HEK293 (cell line): Measurements from ENCODE around the gene ZNF229.

Experiments used
- GLI2 ChIP-seq: fragments of 450-650 bp; formaldehyde crosslinking; IDR thresholded peaks from 2 replicates; pipeline ENCODE4; 2017; ENCODE audit warnings: missing biosample characterization, missing genetic modification characterization, low read depth, borderline replicate concordance
- HOXA7 ChIP-seq: sonication (generic); formaldehyde crosslinking; IDR thresholded peaks from 2 replicates; pipeline ENCODE4 v1.8.1; 2022; ENCODE audit warnings: missing genetic modification reagents, borderline replicate concordance
- OVOL3 ChIP-seq: fragments of 450-650 bp; formaldehyde crosslinking; IDR thresholded peaks from 2 replicates; pipeline ENCODE4 v1.5.1; 2016; ENCODE audit warnings: missing biosample characterization, missing genetic modification characterization
- SCRT1 ChIP-seq: fragments of 450-650 bp; formaldehyde crosslinking; IDR thresholded peaks from 2 replicates; pipeline ENCODE4 v1.5.1; 2016; ENCODE audit warnings: missing biosample characterization, missing genetic modification characterization, borderline replicate concordance
- SCRT2 ChIP-seq: fragments of 450-650 bp; formaldehyde crosslinking; IDR thresholded peaks from 2 replicates; pipeline ENCODE4 v1.5.1; 2016; ENCODE audit warnings: missing biosample characterization, missing genetic modification characterization
- SETDB1 ChIP-seq: IDR thresholded peaks from one replicate; pipeline ENCODE4 v1.6.1; 2017; ENCODE audit warnings: mild to moderate bottlenecking, low read length, moderate library complexity, mixed read lengths; ENCODE audit not compliant: insufficient read length
- ZBTB6 ChIP-seq: fragments of 450-650 bp; formaldehyde crosslinking; IDR thresholded peaks from 2 replicates; pipeline ENCODE4 v1.5.1; 2017; ENCODE audit warnings: missing biosample characterization, missing genetic modification characterization
- ZNF155 ChIP-seq: fragments of 450-650 bp; formaldehyde crosslinking; IDR thresholded peaks from 2 replicates; pipeline ENCODE4 v1.5.1; 2016; ENCODE audit warnings: missing biosample characterization, missing genetic modification characterization
- ZNF18 ChIP-seq: fragments of 450-650 bp; formaldehyde crosslinking; IDR thresholded peaks from 2 replicates; pipeline ENCODE4 v1.5.1; 2016; ENCODE audit warnings: missing biosample characterization, missing genetic modification characterization
- ZNF2 ChIP-seq: fragments of 450-650 bp; formaldehyde crosslinking; IDR thresholded peaks from 2 replicates; pipeline ENCODE4 v1.5.1; 2016; ENCODE audit warnings: missing biosample characterization, missing genetic modification characterization
- ZNF24 ChIP-seq: fragments of 450-650 bp; formaldehyde crosslinking; IDR thresholded peaks from 2 replicates; pipeline ENCODE4 v1.5.1; 2016; ENCODE audit warnings: missing biosample characterization, missing genetic modification characterization
- ZNF280C ChIP-seq: fragments of 450-650 bp; formaldehyde crosslinking; IDR thresholded peaks from 2 replicates; pipeline ENCODE4 v1.5.1; 2016; ENCODE audit warnings: missing biosample characterization, missing genetic modification characterization
- ZNF341 ChIP-seq: fragments of 450-650 bp; formaldehyde crosslinking; IDR thresholded peaks from 2 replicates; pipeline ENCODE4; 2016; ENCODE audit warnings: low read depth, missing biosample characterization, missing genetic modification characterization
- ZNF350 ChIP-seq: fragments of 450-650 bp; formaldehyde crosslinking; IDR thresholded peaks from 2 replicates; pipeline ENCODE4 v1.5.0; 2017; ENCODE audit warnings: missing biosample characterization, mild to moderate bottlenecking, missing genetic modification characterization
- ZNF354C ChIP-seq: fragments of 450-650 bp; formaldehyde crosslinking; IDR thresholded peaks from 2 replicates; pipeline ENCODE4 v1.5.1; 2016; ENCODE audit warnings: missing biosample characterization, missing genetic modification characterization, low read depth, borderline replicate concordance
- ZNF404 ChIP-seq: fragments of 450-650 bp; formaldehyde crosslinking; IDR thresholded peaks from 2 replicates; pipeline ENCODE4 v1.5.1; 2017; ENCODE audit warnings: missing biosample characterization, missing genetic modification characterization
- ZNF48 ChIP-seq: fragments of 450-650 bp; formaldehyde crosslinking; IDR thresholded peaks from 2 replicates; pipeline ENCODE4 v1.5.1; 2016; ENCODE audit warnings: missing biosample characterization, missing genetic modification characterization
- ZNF518A ChIP-seq: fragments of 450-650 bp; formaldehyde crosslinking; conservative IDR thresholded peaks from 2 replicates; pipeline ENCODE4 v1.5.1; 2016; ENCODE audit warnings: low read depth, missing biosample characterization, missing genetic modification characterization
- ZNF548 ChIP-seq: fragments of 450-650 bp; formaldehyde crosslinking; IDR thresholded peaks from 2 replicates; pipeline ENCODE4 v1.5.1; 2016; ENCODE audit warnings: missing biosample characterization, missing genetic modification characterization
- ZNF558 ChIP-seq: fragments of 450-650 bp; formaldehyde crosslinking; IDR thresholded peaks from 2 replicates; pipeline ENCODE4 v1.5.1; 2016; ENCODE audit warnings: missing biosample characterization, missing genetic modification characterization
- ZNF585B ChIP-seq: fragments of 450-650 bp; formaldehyde crosslinking; IDR thresholded peaks from 2 replicates; pipeline ENCODE4 v1.5.1; 2016; ENCODE audit warnings: missing biosample characterization, missing genetic modification characterization
- ZNF629 ChIP-seq: fragments of 450-650 bp; formaldehyde crosslinking; IDR thresholded peaks from 2 replicates; pipeline ENCODE4 v1.5.1; 2017; ENCODE audit warnings: missing biosample characterization, missing genetic modification characterization
- ZNF639 ChIP-seq: fragments of 450-650 bp; formaldehyde crosslinking; IDR thresholded peaks from 2 replicates; pipeline ENCODE4 v1.5.1; 2016; ENCODE audit warnings: missing biosample characterization, missing genetic modification characterization
- ZNF791 ChIP-seq: fragments of 450-650 bp; formaldehyde crosslinking; IDR thresholded peaks from 2 replicates; pipeline ENCODE4 v1.5.1; 2016; ENCODE audit warnings: missing biosample characterization, missing genetic modification characterization
- ZNF830 ChIP-seq: fragments of 450-650 bp; IDR thresholded peaks from 2 replicates; pipeline ENCODE4 v1.5.0; 2018; ENCODE audit warnings: missing biosample characterization, missing genetic modification characterization, low read depth, mild to moderate bottlenecking, moderate library complexity

The ZNF229 gene

GRCh38 chr19:44476559-44477408, 28.5 kb upstream of the ZNF229 start (continued):
- TF ChIP-seq ZNF354C (tag by site-specific recombination) (no peak), ZNF24 (tag by site-specific recombination) (peak; percentile 68; the same call in 1 of the 2 replicates), ZNF341 (no peak), ZNF830 (no peak), ZNF404 (0 out of 2 replicates have a peak, but pooled peaks have one; percentile 15), SETDB1 (peak; percentile 100), ZNF639 (tag by site-specific recombination) (0 out of 2 replicates have a peak, but pooled peaks have one; percentile 25), ZBTB6 (tag by site-specific recombination) (peak; percentile 60; the same call in 1 of the 2 replicates), ZNF585B (no peak; the same call in 1 of the 2 replicates), ZNF48 (tag by site-specific recombination) (no peak), ZNF280C (tag by site-specific recombination) (peak; percentile 73; the same call in 1 of the 2 replicates), ZNF155 (tag by site-specific recombination) (0 out of 2 replicates have a peak, but pooled peaks have one; percentile 9), SCRT2 (tag by site-specific recombination) (peak; percentile 86), ZNF2 (tag by site-specific recombination) (no peak), ZNF18 (tag by site-specific recombination) (no peak), ZNF518A (peak; percentile 74), SCRT1 (peak; percentile 76), ZNF548 (tag by site-specific recombination) (no peak), GLI2 (no peak), OVOL3 (tag by site-specific recombination) (0 out of 2 replicates have a peak, but pooled peaks have one; percentile 9), ZNF350 (tag by site-specific recombination) (0 out of 2 replicates have a peak, but pooled peaks have one; percentile 3), ZNF558 (tag by site-specific recombination) (peak; percentile 33; the same call in 1 of the 2 replicates), ZNF629 (tag by site-specific recombination) (0 out of 2 replicates have a peak, but pooled peaks have one; percentile 19), HOXA7 (no peak), ZNF791 (tag by site-specific recombination) (0 out of 2 replicates have a peak, but pooled peaks have one; percentile 10)
